ENCODE data around the gene ISCA1.
"Not testable (repeated sequence)": the region's sequence is repeated elsewhere in the genome, so short reads cannot be mapped to it uniquely, and the experiment has no call there.

The ISCA1 gene

DNA sequence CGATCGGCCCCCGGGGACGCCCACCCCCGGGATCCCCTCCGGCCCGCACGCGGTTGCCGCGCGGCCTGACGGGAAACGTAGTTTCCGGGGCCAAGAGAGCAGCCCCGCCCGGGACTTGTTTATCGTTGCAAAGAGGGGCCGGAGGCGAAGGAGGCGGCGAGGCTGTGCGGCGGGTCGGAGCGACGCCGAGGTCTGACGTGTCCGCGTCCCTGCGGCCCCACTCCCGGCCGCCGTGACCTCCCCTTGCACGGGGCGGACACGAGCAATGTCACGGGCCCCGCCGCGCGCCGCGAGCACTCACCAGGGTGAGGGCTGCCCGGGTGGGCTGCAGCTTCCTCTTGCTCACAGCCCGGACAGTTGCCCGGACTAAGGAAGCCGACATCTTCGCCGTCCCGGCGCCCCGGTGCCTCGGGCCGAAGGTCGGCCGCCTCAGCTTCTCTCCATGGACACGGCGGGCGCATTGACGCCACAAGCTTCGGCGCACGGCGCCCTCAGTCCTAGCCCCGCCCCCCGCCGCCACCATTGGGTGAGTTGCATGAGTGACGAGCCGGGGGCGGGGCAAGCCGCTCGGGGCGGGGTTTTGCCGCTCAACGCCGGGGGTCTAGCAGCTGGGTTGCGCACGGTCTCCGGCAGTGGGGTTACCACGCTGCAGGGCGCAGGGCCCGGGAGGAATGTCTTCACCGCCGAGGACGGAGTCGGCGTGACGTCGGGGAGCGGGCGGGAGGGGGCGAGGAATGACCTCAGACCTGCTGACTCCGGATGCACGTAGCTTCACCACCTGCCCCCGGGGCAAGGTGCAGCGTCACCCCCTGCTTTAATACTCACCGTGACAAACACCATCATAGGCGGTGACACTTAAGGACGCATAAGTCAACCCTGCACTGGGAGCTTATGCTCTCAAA lies at the start of gene ISCA1:
ISCA1 (minus strand) TSS at position 462 of the 902 bp plus-strand sequence; CDS start at position 382, 80 bp downstream.
- DNase-seq (ENCODE audit: low spot score) = peak; percentile 95

DNA sequence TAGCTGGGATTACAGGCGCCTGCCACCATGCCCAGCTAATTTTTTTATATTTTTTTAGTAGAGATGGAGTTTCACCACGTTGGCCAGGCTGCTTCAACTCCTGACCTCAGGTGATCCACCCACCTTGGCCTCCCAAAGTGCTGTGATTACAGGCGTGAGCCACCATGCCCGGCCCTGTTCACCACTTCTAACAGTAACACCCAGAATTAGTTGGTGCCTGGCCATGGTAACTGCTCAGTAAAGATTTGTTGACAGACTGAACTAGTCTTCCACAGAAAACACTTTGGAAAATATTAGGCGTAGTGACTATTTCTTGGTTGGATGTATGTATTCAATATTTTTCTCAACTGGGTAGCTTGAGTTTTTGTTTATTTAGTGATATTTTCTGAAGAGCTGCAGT lies 47.8 kb upstream of the ISCA1 start:
- no peak for DNase-seq (ENCODE audit: low spot score)

DNA sequence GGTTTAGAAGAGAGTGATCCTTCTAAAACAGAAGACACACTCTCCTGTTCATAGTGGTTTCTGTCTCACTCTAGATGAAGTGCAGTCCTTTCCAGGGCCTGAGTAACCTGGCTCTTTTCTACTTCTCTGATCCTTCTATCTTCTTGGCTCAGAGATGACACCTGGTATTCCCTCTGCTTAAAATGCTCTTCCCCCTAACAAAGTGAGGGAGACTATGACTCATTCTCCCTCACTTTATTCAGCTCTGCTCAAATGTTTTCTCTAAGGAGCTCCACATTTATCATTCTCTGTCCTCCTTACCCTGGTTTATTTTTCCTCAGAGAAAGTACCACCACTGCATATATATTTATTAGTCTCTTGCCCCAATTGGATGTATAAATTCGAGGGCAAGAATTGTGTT lies 47.3 kb upstream of the ISCA1 start:
- no peak for DNase-seq (ENCODE audit: low spot score)

DNA sequence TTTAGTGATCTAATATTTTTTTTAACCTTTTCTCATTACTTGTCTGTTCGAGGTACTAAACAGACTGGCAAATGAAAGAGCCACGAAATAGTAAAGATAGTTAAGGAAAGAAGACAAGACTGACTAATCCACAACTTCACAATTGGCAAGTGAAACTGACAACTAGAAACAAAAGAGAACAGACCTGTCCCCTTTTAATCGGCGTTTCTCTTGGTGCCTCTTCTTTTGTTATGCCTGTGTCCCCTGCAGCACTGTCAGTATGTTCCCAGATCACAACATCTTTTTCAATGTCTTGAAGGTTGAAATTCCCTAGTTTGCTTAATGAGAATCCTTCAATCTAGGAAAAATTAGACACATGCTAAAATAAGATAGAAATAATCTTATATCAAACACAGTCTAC lies 45.8 kb upstream of the ISCA1 start:
- no peak for DNase-seq (ENCODE audit: low spot score)

DNA sequence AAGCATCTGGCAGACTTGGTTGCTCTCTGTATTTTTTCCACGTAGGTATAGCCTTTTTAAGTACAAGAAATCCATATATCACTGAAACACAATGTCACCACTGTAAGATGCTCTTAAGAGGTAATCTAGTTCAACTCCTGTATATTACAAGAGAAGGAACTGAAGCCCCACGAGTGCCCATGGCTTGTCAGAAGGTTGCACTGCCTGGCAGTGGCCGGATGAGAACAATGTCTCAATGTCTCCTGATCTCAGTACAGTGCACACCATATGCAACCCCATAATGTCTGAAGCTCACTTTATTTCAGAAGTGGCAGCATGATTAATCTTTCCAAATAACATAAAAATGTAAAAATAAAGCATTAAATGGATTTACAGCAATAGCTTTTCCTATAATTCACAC lies 44.2 kb upstream of the ISCA1 start:
- DNase-seq (ENCODE audit: low spot score) = no peak

DNA sequence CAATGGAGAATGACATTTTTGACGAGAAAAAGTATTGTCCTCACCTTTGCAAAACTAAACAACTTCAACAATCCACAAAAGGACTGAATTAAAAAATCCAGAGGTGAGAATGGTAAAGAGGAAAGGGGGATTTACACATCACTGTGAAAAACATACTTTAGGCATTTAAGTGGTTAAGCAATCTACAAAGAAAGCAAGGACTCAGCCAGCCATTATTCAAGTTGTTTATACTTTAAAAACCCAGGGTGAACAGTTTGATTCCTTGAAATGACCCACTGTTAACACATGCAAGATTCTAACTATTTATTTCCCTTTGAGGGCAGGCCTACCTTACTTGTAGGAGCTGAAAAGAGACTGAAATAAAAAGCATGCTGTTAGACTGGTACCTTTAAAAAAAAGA lies 42.6 kb upstream of the ISCA1 start:
- no peak for DNase-seq (ENCODE audit: low spot score)

DNA sequence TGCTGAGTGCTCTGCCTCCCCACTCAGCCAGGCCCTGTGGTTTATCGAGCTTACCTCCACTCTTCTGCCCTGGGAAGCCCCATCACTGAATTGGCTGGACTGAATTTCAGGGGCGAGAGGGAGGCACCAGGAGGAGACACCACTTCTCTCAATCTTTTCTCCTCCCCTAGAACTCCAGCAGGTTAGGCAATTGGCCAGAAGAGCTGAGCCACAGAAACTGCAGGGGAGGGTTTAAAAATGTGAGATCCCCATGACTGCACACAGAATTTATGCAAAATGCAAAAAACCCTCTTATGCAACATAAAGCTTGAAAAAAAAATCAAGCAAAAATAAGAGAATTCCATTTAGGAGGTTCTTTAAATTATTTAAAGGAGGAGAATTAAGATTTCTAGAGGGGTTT lies 42.0 kb upstream of the ISCA1 start:
- no peak for DNase-seq (ENCODE audit: low spot score)

DNA sequence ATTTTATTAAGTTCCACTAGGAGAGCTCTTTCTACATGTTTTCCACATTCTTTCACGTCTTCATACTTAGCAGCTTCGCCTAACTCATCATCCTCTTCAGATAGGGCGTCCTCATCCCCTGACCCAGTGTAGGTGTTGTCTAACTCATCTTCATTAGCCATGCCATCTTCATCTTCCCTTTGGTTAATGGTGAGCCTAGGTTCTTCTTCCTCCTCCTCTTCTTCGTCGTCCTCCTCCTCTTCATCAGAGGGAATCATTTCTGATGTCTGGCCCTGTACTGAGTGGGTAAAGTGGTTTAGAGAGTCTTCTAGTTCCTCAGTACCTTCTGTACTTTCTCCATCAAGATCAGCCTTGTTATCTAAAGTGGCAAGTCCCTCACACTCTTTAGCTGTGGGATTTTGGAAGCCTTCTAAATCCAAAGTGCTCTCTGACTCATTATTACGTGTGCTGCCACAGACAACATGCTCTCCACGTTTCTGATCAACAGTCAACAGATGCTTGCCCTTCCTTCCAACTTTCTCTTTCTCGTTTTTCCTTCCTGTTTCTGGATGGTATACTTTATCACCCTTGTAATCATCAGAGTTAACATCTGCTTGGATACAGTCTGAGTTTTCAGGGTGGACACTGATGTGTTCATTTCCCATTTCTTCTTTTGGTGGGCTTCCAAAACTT lies 40.8 kb upstream of the ISCA1 start:
- no peak for DNase-seq (ENCODE audit: low spot score)

DNA sequence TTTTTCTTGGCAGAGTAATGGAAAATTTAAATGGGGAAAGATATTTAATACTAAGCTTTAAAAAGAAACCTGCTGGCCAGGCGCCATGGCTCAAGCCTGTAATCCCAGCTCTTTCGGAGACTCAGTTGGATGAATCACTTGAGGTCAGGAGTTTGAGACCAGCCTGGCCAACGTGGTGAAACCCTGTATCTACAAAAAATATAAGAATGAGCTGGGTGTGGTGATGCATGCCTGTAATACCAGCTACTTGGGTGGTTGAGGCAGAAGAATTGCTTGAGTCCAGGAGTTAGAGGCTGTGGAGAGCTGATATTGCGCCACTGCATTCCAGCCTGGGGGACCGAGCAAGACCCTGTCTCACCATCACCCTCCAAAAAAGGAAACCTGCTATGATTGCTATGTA lies 39.0 kb upstream of the ISCA1 start:
- DNase-seq (ENCODE audit: low spot score) = no peak

DNA sequence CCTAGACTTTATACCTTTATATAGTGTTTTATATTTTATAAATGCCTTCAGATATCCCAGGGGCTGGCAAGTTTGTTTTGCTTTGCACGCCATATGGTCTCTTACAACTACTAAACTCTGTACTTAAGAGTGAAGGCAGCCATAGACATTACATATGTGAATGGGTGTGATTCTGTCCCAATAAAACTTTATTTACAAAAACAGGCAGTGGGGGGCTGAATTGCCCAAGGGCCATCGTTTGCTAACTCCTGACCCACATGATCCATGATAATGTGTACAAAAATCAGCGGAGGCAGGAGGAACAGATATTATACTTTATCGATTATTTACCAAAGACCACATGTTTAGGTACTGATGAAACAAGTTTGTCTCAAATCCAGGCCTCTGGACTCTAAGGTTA lies 35.8 kb upstream of the ISCA1 start:
- no peak for DNase-seq (ENCODE audit: low spot score)

DNA sequence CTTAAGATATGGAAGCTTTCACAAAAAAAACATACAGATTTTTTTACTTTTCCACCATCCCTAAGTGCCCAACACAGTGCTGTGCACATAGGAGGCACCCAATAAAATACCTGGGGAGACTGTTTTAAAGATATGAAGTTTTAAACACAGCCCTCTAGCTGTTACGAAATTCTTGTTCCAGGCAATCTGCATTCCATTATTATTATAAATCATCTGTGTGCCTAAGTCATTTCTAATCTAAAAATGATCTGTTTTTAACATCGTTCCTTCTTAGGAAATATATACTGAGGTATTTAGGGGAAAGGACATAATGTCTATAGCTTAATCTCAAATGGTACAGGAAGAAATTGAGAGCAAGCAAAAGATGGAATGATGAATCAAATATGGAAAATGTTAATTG lies 32.7 kb upstream of the ISCA1 start:
- DNase-seq (ENCODE audit: low spot score) = no peak

DNA sequence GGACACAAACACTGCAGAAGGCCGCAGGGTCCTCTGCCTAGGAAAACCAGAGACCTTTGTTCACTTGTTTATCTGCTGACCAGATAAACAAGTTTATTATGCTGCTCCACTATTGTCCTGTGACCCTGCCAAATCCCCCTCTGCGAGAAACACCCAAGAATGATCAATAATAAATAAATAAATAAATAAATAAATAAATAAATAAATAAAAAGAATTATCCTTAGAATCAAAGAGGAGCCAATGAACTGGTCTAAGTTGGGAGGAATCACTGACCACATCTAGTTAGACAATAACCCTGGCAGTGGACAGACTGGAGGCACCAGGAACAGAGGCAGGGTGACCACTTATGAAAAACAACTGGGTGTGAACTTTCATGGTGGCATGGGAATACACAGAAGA lies 30.6 kb upstream of the ISCA1 start:
- DNase-seq (ENCODE audit: low spot score) = not testable (repeated sequence)

DNA sequence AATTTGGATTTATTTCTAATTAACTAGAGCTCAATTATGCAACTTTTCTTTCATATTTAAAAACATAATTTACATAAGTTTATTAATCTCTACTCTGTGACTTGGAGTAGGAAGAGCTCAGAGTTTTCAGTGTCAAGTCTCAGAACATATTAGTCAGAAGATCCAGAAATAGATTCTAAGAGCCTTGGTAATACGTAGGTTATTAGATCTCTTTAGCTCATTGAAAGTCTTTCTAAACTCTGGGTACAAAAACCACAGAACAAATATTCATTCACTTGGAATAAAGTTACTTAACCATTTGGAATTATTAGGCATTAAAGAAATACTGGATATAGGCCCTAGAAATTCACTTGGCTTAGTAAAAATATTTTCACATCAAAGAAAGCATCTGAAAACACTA lies 26.3 kb upstream of the ISCA1 start:
- no peak for DNase-seq (ENCODE audit: low spot score)

DNA sequence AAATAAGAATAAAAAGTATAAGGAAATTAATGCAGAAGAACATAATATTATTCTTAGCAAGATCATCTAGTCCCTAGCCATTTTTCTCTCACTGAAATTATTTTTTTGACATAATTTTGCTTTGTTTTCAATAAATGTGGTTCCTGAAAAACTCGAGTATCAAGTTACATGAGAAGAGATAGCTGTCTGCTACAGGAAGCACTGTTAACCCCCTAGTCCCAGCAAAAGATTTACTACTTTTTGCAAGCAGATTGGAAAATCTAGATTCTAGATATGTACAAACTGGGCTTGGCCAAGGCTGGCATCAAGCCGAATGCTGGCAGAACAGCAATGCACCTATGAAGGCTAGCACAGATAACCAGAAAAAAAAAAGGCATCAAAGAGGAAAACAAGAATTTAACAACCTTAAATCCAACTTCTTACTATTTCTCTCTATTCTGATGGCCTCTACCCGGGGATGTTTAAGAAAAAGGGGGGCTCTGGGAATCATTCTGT lies 21.9 kb upstream of the ISCA1 start:
- no peak for DNase-seq (ENCODE audit: low spot score)

DNA sequence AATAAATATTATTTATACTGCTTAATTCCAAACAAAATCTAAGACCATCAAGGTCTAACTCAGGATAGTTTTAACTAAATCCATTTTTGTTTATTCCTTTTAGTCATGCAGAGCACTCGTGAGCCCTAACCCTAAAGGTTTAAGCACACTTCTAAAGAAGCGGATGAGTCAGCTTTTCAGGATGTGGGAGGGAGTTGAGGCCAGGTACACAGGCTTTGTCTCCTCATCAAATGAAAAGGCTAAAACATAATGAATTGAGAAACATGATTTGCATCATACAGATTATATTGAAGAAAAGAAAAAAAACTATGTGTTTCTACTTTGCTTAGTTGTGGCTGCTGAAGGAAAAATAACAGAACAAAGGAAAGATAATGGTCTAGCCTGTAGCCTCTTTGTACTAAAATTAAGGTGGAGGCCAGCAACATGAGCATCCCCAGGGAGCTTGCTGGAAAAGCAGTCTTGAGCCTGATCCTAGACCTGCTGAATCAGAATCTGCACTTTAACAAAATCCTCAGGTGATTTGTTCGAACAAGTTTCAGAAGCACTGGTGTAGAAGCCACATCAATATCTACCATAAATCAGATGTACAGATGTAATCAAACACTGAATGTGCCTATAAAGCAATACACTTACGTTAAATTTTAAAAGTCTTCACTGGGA lies 21.1 kb upstream of the ISCA1 start:
- DNase-seq (ENCODE audit: low spot score) = no peak

DNA sequence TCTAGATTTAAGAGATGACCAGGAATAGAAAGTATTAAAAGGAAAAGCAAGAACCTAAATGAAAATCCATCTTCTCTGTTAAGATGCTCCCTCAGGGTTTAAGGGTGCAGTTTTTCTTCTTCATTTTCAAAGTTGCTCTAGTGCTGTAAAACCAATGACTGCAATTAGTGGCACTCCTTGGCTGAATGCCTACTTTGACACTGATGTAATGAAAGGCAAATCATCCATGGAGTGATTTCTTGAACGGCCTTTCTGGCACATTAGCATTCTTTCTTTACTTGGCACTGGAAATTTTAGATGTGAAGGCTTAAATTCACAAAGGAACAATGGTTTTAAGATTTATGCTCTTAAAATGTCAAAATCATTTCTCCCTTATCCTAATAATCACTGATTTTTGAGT lies 19.3 kb upstream of the ISCA1 start:
- no peak for DNase-seq (ENCODE audit: low spot score)

DNA sequence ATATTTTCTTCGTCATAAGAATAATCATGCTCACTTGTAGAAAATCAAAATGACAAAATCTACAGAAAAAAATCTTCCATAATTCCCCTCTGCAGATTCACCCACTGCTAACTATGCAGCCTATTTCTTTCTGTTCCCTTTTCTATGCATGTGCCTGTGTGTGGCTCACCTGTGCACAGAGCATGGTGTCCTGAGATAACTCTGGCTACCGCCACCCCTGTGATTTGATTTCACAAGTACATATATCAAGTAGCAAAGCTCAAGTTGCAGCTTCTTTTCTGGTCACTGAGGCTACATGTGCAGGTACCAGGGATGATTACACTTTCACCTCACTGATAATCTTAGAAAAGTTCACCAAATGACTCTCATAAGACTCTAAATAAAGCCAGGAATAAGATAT lies 18.4 kb upstream of the ISCA1 start:
- DNase-seq (ENCODE audit: low spot score) = no peak

DNA sequence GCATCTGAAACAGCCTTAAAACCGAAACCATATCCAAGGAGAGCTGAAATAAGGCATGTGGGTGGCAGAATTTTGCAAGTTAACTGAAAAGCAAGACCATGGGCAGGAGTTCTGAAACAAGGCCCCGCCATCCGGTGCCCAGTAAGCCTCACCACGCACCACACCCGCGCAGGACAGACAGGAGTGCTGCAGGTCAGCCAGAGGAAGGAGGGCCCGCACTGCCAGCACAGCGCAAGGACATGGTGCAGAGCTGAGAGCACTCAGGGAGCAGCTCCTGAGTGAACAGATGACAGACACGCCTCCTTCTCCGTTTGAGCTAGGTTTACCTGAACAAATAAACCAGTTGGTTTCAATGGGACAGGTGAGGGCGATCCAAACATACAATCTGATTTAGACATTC lies 16.5 kb upstream of the ISCA1 start:
- no peak for DNase-seq (ENCODE audit: low spot score)

DNA sequence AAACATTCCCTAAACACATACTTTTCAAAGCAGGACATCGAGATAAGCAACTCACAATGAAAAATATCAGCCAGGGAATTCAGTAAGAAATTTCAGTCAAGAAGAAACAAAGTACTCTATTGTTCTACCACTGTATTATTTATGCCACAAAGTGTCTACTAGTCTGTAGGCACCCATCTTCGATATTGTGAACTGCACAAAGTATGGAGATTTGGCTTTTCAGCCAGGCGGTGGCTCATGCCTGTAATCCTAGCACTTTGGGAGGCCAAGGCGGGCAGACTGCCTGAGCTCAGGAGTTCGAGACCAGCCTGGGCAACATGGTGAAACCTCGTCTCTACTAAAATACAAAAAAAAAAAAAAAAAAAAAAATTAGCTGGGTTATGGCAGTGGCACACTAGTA lies 8.0 kb upstream of the ISCA1 start:
- DNase-seq (ENCODE audit: low spot score) = not testable (repeated sequence)

DNA sequence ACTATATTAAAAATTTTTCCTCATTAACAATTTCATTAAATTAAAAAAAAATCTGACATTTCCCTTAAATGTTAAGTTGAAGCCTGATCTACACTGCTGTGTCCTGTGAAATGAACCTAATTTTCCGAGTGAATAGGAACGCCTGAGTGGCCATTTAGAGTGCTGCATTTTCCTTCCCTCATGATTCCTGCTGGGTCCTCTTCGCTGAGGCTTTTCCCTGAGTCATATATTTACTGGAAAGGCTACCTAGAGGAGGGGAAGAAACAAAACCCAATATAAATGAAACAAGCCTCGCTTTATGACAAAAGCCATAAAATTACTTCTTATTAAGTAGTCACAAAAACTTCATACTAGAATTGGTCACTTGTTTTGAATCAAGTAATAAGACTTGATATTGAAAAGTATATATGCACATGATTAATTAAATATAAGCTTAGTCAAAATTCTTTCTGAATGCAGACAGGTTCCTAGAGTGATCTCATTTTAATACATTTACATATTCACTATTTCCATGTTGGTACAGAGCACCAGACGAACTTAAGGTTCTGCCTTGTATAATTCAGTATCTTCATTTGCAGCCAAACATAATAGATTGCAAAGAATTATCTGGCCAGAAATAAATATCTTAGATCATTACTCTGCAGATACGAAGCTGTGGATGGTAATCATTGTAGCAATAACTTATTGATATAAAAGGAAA lies 6.3 kb upstream of the ISCA1 start:
- no peak for DNase-seq (ENCODE audit: low spot score)

DNA sequence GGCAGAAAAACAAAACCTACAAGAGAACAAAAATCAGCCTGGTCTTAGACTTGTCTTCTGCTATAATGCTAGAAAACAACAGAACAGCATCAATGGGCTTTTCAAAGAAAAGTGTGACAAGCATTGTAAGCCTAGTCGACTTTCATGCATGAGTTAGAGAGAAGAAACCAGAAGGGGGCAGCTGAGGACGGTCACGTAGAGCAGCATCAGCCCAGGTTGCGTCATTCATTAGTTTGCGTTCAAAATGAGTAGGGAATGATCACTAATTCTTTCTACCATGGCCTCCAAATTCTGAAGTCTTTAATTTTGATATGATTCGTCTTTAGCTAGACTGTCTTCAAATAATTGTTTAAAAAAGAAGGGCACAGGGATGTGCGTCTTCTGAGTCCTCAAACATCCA lies 4.7 kb upstream of the ISCA1 start:
- DNase-seq (ENCODE audit: low spot score) = peak; percentile 56

DNA sequence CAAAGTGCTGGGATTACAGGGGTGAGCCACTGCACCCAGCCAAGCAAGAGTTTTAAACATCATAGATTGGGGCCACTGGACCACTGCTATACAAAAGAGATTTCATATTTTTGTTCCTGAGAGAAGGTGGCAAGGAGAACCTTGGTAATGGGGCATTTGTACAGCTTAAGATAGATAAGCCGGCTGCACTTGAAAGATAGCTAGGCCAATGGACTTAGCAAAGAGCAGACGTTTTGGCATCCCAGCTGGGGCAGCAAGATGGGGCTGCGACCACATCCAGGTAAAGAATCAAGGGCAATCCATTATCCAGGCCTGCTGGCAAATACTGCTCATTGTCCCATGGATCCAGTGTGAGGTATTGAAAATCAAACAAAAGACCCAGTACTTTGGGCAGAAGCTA lies 3.9 kb upstream of the ISCA1 start:
- no peak for DNase-seq (ENCODE audit: low spot score)

Measured in cerebellar cortex (tissue), 1 donor.